ENCODE results near the gene SNRK.

The SNRK gene

DNA sequence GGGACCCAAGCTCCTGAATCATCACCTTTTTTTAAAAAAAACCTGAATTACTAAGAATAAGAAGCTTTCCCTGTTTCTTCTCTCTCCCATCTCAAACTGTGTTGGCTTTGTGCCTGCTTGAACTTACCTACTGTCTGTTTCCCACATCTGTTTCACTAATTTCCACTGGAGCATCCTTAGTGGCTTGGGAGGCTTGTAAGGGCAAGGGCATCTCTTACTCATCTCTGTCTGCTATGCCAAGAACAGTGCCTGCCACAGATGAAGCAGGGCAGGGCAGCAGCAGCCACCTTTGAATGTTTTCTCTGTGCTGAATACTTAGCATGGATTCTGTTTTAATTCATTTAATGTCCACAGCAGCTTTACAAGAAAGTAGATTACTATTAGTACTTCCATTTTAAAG, 42.3 kb downstream of the SNRK start:
- no peak for TF ChIP-seq CTCF (IDR thresholded peaks at IDR 0.05)
- Histone ChIP-seq H3K79me2 (peaks cover 16% of the 10 kb centered on the region), H3K27ac (no peak overlapping the region), H3K4me3 (ENCODE audit: low read depth, low read length) (no peak overlapping the region), H3K9me3 (ENCODE audit: control insufficient read depth, low read length) (no peaks in the 10 kb centered on the region), H3K4me2 (ENCODE audit: low read length) (no peak overlapping the region), H3K4me1 (peaks cover 10% of the 10 kb centered on the region), H3K36me3 (ENCODE audit: control insufficient read depth, insufficient read depth, low read length) (no peaks in the 10 kb centered on the region), H3K9ac (no peak overlapping the region), H3K27me3 (ENCODE audit: control insufficient read depth, insufficient read depth, low read length) (no peaks in the 10 kb centered on the region), H2AFZ (no peak overlapping the region)

- H3K27ac ChIP-seq, result no peak overlapping the region
- peaks cover 7% of the 10 kb centered on the region for H3K79me2 ChIP-seq
- H3K9me3 ChIP-seq (ENCODE audit: control insufficient read depth, low read length), result no peaks in the 10 kb centered on the region
- TF ChIP-seq CTCF (IDR thresholded peaks at IDR 0.05), result no peak
- H3K4me1 ChIP-seq, result peaks cover 6% of the 10 kb centered on the region
- no peak overlapping the region for H3K4me2 ChIP-seq (ENCODE audit: low read length)
- no peaks in the 10 kb centered on the region for H3K27me3 ChIP-seq (ENCODE audit: control insufficient read depth, insufficient read depth, low read length)
- H3K4me3 ChIP-seq (ENCODE audit: low read depth, low read length), result no peak overlapping the region
- H2AFZ ChIP-seq, result no peak overlapping the region
- H3K36me3 ChIP-seq (ENCODE audit: control insufficient read depth, insufficient read depth, low read length), result no peaks in the 10 kb centered on the region
- H3K9ac ChIP-seq, result no peak overlapping the region
Measured at GRCh38 chr3:43330981-43331380, 44.6 kb downstream of the SNRK start.

DNA sequence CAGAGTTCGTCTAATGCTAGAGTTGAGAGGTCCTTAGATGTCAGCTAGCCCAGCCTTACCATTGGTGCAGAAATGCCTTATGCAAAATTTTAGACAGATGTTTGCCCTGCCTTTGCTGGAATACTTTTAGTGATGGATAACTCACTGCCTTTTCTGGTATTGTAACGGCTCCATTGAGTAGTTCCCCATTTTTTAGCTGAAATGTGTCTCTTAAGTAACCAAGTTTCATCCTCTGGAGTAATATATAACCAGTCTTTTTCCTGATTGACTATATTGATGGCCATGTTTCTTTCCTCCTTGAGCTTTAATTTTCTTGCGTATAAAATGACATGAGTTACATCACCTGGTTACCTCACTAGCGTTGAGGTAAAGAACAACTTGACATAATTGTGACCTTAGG, 45.0 kb downstream of the SNRK start:
- TF ChIP-seq CTCF (IDR thresholded peaks at IDR 0.05), result no peak
- Histone ChIP-seq H3K9me3 (ENCODE audit: control insufficient read depth, low read length) (no peaks in the 10 kb centered on the region), H3K27ac (no peak overlapping the region), H2AFZ (no peak overlapping the region), H3K36me3 (ENCODE audit: control insufficient read depth, insufficient read depth, low read length) (no peaks in the 10 kb centered on the region), H3K9ac (no peak overlapping the region), H3K4me2 (ENCODE audit: low read length) (no peak overlapping the region), H3K27me3 (ENCODE audit: control insufficient read depth, insufficient read depth, low read length) (no peaks in the 10 kb centered on the region), H3K79me2 (peaks cover 3% of the 10 kb centered on the region), H3K4me1 (peaks cover 6% of the 10 kb centered on the region), H3K4me3 (ENCODE audit: low read depth, low read length) (no peak overlapping the region)

GRCh38 chr3:43334976-43335375, 48.6 kb downstream of the SNRK start:
- Histone ChIP-seq H3K27me3 (ENCODE audit: control insufficient read depth, insufficient read depth, low read length) (no peaks in the 10 kb centered on the region), H2AFZ (no peak overlapping the region), H3K9me3 (ENCODE audit: control insufficient read depth, low read length) (peaks cover 4% of the 10 kb centered on the region), H3K9ac (no peak overlapping the region), H3K36me3 (ENCODE audit: control insufficient read depth, insufficient read depth, low read length) (no peaks in the 10 kb centered on the region), H3K4me3 (ENCODE audit: low read depth, low read length) (no peak overlapping the region), H3K27ac (no peak overlapping the region), H3K79me2 (peaks cover 8% of the 10 kb centered on the region), H3K4me2 (ENCODE audit: low read length) (no peak overlapping the region), H3K4me1 (no peaks in the 10 kb centered on the region)
- TF ChIP-seq CTCF (IDR thresholded peaks at IDR 0.05), result no peak

- H3K27me3 ChIP-seq (ENCODE audit: control insufficient read depth, insufficient read depth, low read length), result no peaks in the 10 kb centered on the region
- no peak overlapping the region for H2AFZ ChIP-seq
- no peak for TF ChIP-seq CTCF (IDR thresholded peaks at IDR 0.05)
- no peak overlapping the region for H3K4me3 ChIP-seq (ENCODE audit: low read depth, low read length)
- no peak overlapping the region for H3K9ac ChIP-seq
- H3K79me2 ChIP-seq, result peaks cover 11% of the 10 kb centered on the region
- no peaks in the 10 kb centered on the region for H3K36me3 ChIP-seq (ENCODE audit: control insufficient read depth, insufficient read depth, low read length)
- peaks cover 4% of the 10 kb centered on the region for H3K9me3 ChIP-seq (ENCODE audit: control insufficient read depth, low read length)
- H3K4me2 ChIP-seq (ENCODE audit: low read length), result no peak overlapping the region
- H3K4me1 ChIP-seq, result no peaks in the 10 kb centered on the region
- H3K27ac ChIP-seq, result no peak overlapping the region
Measured at GRCh38 chr3:43335799-43336198, 49.5 kb downstream of the SNRK start.

Data from parathyroid adenoma (tissue), 2 donors.